HepG2 (cell line): ENCODE results near the gene ZNF624. TPM values are rescaled to one million over a fixed set of nuclear protein-coding genes. Genes with fewer than 3 reads are reported as not detected.

Source experiments
- GABPB1 ChIP-seq: IDR thresholded peaks from 2 replicates; pipeline ENCODE4 v1.6.1; 2016; ENCODE audit warnings: mild to moderate bottlenecking, missing genetic modification reagents, moderate library complexity, missing compliant biosample characterization
- HES4 ChIP-seq: sonication (generic); formaldehyde crosslinking; IDR thresholded peaks from 2 replicates; pipeline ENCODE4 v1.9.0; 2021; ENCODE audit warnings: mild to moderate bottlenecking, missing genetic modification reagents, borderline replicate concordance
- NR3C1 ChIP-seq: sonication (generic); formaldehyde crosslinking; IDR thresholded peaks from 2 replicates; pipeline ENCODE4 v1.4.0; 2020; ENCODE audit warnings: missing genetic modification reagents
- SALL1 ChIP-seq: sonication (generic); formaldehyde crosslinking; IDR thresholded peaks from 2 replicates; pipeline ENCODE4 v1.8.0; 2022; ENCODE audit warnings: mild to moderate bottlenecking, missing genetic modification reagents
- SOX6 ChIP-seq, 2 experiments: fragments of 450-650 bp in 1 of 2; sonication (generic) in 1 of 2; formaldehyde crosslinking in 1 of 2; IDR thresholded peaks; 2 replicates each; pipeline versions ENCODE4 v1.4.0 to v1.6.1; 2017 to 2020; ENCODE audit warnings: antibody characterized with exemption in 1 of 2, mild to moderate bottlenecking in 1 of 2, missing genetic modification reagents in 1 of 2
- SRSF1 ChIP-seq: fragments of 200-400 bp; formaldehyde crosslinking; optimal IDR thresholded peaks from 2 replicates; pipeline ENCODE3; 2017; ENCODE audit warnings: mild to moderate bottlenecking, low read depth, low read length, moderate library complexity
- STAT5B ChIP-seq: sonication (generic); formaldehyde crosslinking; IDR thresholded peaks from 2 replicates; pipeline ENCODE4 v1.4.0; 2020; ENCODE audit warnings: missing genetic modification reagents
- ZNF264 ChIP-seq: sonication (generic); formaldehyde crosslinking; IDR thresholded peaks from 2 replicates; pipeline ENCODE4 v1.4.0; 2020; ENCODE audit warnings: missing genetic modification reagents
- ZNF333 ChIP-seq: sonication (generic); formaldehyde crosslinking; IDR thresholded peaks from 2 replicates; pipeline ENCODE4 v1.4.0; 2020; ENCODE audit warnings: mild to moderate bottlenecking, missing genetic modification reagents, borderline replicate concordance
- ZSCAN22 ChIP-seq: sonication (generic); formaldehyde crosslinking; IDR thresholded peaks from 2 replicates; pipeline ENCODE4 v1.4.0; 2020; ENCODE audit warnings: mild to moderate bottlenecking, missing genetic modification reagents
- polyA plus RNA-seq, 8 experiments: library from polyadenylated mRNA; depleted of rRNA in 3 of 8; stranded (reverse) in 7 of 8; unstranded in 1 of 8; fragments of >200 nt; fragmentation: Illumina TruSeq in 4 of 8; extraction: Trizol in 4 of 8; gene quantifications; 2 replicates each; pipeline versions ENCODE4 v1.2.1 to v1.2.3, GENCODE V29; 2011 to 2016; ENCODE audit warnings: low read depth in 4 of 8, missing spikeins in 1 of 8, mixed read lengths in 1 of 8; ENCODE audit not compliant: insufficient read depth in 1 of 8
- total RNA-seq, 5 experiments: library from RNA; depleted of rRNA; stranded (reverse); fragments of >200 nt; fragmentation: Illumina TruSeq; extraction: Trizol; gene quantifications; 2 replicates each; pipeline ENCODE4 v1.2.3, GENCODE V29; 2016; ENCODE audit warnings: low read depth in 1 of 5
- TF ChIP-seq, protein P1 (sequence below): sonication (generic); formaldehyde crosslinking; IDR thresholded peaks from 2 replicates; pipeline ENCODE4 v1.4.0; 2020; ENCODE audit warnings: mild to moderate bottlenecking, missing genetic modification reagents
- TF ChIP-seq, protein P2 (sequence below): sonication (generic); formaldehyde crosslinking; conservative IDR thresholded peaks from 2 replicates; pipeline ENCODE4 v1.5.0; 2020; ENCODE audit warnings: missing genetic modification reagents
- TF ChIP-seq, protein P3 (sequence below): sonication (generic); formaldehyde crosslinking; conservative IDR thresholded peaks from 2 replicates; pipeline ENCODE4 v1.8.0; 2022; ENCODE audit warnings: missing genetic modification reagents
- TF ChIP-seq, protein P4 (sequence below): sonication (generic); formaldehyde crosslinking; IDR thresholded peaks from 2 replicates; pipeline ENCODE4 v1.5.0; 2020; ENCODE audit warnings: missing genetic modification reagents
- TF ChIP-seq, protein P5 (sequence below): sonication (generic); formaldehyde crosslinking; IDR thresholded peaks from 2 replicates; pipeline ENCODE4 v1.8.0; 2022; ENCODE audit warnings: mild to moderate bottlenecking, missing genetic modification reagents, moderate library complexity

The ZNF624 gene
- total and polyA plus RNA-seq, 2 of the 13 experiments (the other 11 are each of a cell fraction or from before 2014, with no cell fraction given) = 0.75 to 3.5 TPM

DNA sequence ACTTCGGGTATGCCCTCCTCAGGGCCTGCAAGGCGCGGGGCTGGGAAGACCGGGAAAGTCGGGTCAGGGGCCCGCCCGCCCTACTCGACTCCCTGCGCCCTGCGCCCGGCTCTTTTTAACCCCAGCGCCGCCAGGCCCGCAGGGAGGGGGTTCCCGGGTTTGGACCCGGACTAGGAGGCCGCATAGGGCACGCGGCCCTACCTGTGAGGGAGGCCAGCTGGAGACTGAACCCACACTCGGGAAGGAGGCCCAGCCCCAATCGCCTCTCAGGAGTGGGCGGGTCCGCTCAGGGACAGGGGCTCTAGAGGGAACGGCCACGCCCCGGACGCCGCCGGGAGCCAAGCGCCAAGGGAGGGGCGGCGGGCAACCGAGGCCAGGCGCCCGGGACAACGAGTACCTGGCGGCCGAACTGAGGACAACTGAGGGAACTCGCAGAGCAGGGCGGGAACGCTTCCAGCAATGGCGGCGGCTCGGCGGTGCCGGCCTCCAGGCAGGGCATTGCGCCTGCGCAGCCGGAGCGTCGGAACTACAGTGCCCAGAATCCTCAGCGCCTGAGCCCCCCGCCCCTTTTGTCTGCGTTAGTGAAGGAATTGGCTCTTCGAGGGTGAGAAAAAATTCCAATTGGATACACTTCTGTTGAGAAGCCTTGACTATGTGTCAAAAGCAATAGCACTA is at the start of gene ZNF624 (continued):
- TF ChIP-seq, protein P1, sequence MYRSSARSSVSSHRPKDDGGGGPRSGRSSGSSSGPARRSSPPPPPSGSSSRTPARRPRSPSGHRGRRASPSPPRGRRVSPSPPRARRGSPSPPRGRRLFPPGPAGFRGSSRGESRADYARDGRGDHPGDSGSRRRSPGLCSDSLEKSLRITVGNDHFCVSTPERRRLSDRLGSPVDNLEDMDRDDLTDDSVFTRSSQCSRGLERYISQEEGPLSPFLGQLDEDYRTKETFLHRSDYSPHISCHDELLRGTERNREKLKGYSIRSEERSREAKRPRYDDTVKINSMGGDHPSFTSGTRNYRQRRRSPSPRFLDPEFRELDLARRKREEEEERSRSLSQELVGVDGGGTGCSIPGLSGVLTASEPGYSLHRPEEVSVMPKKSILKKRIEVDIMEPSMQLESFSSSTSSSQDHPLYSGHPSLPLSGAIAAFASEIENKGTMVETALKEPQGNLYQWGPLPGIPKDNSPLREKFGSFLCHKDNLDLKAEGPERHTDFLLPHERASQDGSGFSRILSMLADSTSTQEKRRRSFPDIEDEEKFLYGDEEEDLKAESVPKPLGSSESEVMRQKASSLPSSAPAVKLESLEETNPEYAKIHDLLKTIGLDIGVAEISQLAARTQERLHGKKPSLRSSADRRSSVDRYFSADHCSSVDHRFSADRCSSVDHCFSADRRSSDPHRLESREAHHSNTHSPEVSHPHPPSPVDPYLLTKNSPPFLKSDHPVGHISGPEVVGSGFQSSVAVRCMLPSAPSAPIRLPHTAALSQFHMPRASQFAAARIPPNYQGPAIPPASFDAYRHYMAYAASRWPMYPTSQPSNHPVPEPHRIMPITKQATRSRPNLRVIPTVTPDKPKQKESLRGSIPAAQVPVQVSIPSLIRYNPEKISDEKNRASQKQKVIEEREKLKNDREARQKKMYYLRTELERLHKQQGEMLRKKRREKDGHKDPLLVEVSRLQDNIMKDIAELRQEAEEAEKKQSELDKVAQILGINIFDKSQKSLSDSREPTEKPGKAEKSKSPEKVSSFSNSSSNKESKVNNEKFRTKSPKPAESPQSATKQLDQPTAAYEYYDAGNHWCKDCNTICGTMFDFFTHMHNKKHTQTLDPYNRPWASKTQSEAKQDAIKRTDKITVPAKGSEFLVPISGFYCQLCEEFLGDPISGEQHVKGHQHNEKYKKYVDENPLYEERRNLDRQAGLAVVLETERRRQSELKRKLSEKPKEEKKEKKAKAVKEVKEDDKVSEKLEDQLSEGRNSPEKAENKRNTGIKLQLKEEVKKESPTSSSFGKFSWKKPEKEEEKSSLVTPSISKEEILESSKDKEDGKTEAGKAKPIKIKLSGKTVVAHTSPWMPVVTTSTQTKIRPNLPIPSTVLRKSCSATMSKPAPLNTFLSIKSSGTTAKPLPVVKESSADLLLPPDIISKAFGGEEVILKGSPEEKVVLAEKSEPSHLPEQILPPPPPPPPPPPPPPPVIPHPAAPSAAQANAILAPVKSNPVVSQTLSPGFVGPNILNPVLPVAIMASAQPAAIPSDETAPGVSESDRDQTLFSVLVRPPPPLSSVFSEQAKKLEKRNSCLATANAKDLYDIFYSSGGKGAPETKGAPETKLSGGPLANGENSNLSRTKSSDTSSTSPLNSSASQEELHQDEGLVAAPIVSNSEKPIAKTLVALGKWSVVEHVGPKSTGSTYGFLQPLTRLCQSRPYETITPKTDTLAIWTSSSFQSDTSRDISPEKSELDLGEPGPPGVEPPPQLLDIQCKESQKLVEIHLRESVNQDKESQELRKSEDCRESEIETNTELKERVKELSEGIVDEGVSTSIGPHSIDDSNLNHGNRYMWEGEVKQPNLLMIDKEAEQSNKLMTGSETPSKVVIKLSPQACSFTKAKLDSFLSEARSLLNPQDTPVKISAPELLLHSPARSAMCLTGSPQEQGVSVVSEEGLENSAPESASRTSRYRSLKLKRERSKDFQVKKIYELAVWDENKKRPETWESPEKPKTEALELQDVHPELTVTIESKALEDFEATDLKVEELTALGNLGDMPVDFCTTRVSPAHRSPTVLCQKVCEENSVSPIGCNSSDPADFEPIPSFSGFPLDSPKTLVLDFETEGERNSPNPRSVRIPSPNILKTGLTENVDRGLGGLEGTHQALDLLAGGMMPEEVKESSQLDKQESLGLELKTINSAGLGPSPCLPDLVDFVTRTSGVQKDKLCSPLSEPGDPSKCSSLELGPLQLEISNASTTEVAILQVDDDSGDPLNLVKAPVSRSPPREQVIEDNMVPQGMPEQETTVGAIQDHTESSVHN (CRISPR knock-in tag) = no peak
- TF ChIP-seq SRSF1 (peak; percentile 81), STAT5B (no peak), SALL1 (CRISPR knock-in tag) (peak; percentile 92), SOX6 (IDR thresholded peaks at IDR 0.05) (no peak), SOX6 (CRISPR knock-in tag; IDR thresholded peaks at IDR 0.05) (peak; percentile 71), HES4 (CRISPR knock-in tag) (peak; percentile 82), GABPB1 (peak; percentile 89), ZNF333 (CRISPR knock-in tag) (peak; percentile 88; the same call in 1 of the 2 replicates), ZNF264 (peak; percentile 59; the same call in 1 of the 2 replicates), NR3C1 (no peak), ZSCAN22 (peak; percentile 58; the same call in 1 of the 2 replicates)
- TF ChIP-seq, protein P2, sequence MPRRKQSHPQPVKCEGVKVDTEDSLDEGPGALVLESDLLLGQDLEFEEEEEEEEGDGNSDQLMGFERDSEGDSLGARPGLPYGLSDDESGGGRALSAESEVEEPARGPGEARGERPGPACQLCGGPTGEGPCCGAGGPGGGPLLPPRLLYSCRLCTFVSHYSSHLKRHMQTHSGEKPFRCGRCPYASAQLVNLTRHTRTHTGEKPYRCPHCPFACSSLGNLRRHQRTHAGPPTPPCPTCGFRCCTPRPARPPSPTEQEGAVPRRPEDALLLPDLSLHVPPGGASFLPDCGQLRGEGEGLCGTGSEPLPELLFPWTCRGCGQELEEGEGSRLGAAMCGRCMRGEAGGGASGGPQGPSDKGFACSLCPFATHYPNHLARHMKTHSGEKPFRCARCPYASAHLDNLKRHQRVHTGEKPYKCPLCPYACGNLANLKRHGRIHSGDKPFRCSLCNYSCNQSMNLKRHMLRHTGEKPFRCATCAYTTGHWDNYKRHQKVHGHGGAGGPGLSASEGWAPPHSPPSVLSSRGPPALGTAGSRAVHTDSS = no peak
- TF ChIP-seq, protein P3, sequence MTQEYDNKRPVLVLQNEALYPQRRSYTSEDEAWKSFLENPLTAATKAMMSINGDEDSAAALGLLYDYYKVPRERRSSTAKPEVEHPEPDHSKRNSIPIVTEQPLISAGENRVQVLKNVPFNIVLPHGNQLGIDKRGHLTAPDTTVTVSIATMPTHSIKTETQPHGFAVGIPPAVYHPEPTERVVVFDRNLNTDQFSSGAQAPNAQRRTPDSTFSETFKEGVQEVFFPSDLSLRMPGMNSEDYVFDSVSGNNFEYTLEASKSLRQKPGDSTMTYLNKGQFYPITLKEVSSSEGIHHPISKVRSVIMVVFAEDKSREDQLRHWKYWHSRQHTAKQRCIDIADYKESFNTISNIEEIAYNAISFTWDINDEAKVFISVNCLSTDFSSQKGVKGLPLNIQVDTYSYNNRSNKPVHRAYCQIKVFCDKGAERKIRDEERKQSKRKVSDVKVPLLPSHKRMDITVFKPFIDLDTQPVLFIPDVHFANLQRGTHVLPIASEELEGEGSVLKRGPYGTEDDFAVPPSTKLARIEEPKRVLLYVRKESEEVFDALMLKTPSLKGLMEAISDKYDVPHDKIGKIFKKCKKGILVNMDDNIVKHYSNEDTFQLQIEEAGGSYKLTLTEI (CRISPR knock-in tag) = no peak
- TF ChIP-seq, protein P4, sequence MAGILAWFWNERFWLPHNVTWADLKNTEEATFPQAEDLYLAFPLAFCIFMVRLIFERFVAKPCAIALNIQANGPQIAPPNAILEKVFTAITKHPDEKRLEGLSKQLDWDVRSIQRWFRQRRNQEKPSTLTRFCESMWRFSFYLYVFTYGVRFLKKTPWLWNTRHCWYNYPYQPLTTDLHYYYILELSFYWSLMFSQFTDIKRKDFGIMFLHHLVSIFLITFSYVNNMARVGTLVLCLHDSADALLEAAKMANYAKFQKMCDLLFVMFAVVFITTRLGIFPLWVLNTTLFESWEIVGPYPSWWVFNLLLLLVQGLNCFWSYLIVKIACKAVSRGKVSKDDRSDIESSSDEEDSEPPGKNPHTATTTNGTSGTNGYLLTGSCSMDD = no peak
- TF ChIP-seq, protein P5, sequence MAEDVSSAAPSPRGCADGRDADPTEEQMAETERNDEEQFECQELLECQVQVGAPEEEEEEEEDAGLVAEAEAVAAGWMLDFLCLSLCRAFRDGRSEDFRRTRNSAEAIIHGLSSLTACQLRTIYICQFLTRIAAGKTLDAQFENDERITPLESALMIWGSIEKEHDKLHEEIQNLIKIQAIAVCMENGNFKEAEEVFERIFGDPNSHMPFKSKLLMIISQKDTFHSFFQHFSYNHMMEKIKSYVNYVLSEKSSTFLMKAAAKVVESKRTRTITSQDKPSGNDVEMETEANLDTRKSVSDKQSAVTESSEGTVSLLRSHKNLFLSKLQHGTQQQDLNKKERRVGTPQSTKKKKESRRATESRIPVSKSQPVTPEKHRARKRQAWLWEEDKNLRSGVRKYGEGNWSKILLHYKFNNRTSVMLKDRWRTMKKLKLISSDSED (CRISPR knock-in tag) = no peak
